ENCODE measurements around the gene UROS.
A peak's percentile ranks its signal among the peaks of the same experiment; 100 is the strongest.

The UROS gene

DNA sequence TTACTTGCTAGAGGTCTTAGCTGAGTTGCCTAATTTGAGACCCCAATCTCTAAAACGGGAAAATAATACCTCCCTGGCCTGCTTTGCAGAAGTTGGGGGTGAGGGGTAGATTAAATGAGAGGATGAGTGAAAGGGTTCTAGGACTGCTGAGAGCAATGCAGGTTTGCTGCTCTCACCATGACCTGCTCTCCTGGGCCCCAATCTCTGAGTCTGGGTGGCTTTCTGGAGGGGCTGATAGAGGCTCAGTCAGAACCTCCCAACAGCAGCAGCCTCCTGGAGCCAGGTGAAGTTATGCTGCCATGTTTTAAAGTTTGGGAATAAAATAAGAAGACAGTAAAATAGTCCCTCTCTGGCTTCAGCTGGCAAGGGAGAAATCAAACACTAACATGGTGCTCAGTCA is 7.3 kb downstream of the UROS start:
- no peak overlapping the region for H3K27ac ChIP-seq
- TF ChIP-seq, protein P1, sequence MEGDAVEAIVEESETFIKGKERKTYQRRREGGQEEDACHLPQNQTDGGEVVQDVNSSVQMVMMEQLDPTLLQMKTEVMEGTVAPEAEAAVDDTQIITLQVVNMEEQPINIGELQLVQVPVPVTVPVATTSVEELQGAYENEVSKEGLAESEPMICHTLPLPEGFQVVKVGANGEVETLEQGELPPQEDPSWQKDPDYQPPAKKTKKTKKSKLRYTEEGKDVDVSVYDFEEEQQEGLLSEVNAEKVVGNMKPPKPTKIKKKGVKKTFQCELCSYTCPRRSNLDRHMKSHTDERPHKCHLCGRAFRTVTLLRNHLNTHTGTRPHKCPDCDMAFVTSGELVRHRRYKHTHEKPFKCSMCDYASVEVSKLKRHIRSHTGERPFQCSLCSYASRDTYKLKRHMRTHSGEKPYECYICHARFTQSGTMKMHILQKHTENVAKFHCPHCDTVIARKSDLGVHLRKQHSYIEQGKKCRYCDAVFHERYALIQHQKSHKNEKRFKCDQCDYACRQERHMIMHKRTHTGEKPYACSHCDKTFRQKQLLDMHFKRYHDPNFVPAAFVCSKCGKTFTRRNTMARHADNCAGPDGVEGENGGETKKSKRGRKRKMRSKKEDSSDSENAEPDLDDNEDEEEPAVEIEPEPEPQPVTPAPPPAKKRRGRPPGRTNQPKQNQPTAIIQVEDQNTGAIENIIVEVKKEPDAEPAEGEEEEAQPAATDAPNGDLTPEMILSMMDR (conservative IDR thresholded peaks at IDR 0.05), result no peak

DNA sequence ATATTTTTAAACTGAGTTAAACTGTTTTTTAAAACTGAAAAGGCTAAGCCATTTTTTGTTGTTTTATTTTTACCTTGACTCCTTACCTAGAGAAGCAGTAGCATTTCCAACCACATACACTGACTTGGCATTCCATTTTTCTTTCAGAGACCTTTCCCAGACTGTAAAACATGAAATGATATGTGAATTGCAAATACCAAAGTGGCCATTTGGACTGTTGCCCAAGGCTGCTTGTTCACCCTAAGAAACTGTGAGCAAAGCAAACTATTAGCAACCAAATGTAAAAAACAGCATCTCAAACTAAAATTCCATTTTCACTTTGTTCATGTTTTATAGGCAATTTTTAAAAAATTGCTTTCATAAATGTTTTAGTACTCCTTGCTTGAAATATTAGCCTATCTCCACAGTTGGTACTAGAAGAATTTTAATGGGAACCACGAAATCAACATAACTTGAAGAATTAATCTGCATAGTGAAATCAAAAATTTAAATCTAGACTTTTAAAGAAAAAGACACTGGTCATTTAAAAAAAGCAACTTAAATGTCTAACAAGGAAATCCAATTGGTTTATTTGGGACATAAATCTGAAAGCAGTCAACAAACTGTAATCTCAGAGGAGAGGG is 10.8 kb downstream of the UROS start:
- TF ChIP-seq, protein P1 (conservative IDR thresholded peaks at IDR 0.05), result no peak
- H3K27ac ChIP-seq, result no peak overlapping the region

DNA sequence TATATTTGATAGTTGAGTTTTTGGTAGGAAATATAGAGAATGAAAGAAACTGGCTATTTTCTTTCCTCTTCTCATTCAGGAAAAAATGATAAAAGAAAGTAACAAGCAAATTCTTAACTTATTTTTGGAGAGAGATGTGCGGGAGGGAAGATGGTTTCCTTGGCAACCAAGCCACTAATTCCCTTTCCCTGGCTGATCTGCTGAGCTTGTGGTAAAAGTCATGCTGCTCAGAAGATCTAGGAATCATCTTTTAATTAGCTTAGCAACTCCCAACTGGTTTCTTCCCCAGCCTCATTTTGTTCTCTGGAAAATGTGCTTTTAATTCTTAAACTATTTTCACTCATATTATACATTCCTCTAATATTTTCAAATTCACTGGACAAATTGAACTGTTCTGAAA is 11.8 kb downstream of the UROS start:
- TF ChIP-seq, protein P1 (conservative IDR thresholded peaks at IDR 0.05), result no peak
- H3K27ac ChIP-seq, result no peak overlapping the region

DNA sequence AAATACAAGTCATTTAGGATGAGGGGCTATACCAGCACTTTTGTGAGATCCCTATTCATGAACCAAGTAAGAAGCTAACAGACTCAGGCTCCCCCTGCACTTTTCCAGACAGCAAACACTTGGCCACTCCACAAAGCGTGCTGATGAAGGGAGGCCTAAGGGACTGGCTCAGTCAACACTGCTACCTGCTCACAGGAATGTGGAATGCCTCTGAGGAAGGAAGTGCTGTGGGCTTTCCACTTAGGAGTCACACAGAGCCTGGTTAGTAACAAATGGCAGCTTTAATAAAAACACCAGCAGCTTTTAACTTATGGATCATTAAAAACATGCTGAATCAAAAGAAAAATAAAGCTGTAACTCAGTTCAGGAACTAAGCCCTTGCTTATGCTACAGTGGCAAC is 15.0 kb downstream of the UROS start:
- H3K27ac ChIP-seq, result peak overlapping the region; percentile 29; the same call in 1 of the 2 replicates
- TF ChIP-seq, protein P1 (conservative IDR thresholded peaks at IDR 0.05), result no peak

DNA sequence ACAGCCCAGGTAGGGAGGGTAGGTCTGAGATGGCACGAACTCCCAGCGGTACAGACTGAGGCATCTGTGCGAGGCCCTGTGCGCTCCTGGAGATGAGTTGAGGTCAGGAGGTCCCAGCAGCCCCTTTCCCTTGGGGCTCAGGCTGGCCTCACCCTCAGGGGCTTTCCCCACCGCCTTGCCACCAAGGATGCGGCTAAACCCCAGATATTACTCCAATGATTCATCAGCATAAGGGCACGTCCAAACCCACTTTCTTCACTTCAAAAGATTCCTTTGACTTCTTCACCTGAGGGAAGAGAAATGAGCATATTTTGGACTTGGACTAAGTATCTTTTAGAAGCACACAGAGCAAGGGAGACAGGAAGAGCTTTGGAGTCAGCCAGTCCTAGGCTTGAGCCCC is 20.3 kb downstream of the UROS start:
- H3K27ac ChIP-seq, result no peak overlapping the region
- TF ChIP-seq, protein P1 (conservative IDR thresholded peaks at IDR 0.05), result no peak

DNA sequence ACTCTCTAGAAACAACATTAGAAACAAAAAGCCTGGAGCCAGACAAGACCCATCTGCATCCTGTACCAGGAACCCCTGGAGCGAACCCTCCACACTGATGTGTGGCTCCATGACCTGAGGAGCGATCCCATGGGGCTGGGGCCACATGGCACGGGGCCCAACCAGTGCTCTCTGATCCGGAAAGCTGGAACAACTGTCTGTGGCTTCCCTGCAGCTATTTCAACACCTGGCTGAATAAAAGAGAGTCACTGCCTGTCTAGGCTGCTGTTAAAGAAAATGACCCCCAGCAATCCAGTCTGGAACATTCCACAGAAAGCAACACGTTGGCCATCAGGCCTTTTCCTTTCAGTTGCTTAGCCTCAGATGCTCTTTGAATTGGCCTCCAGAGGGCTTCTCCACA is 20.9 kb downstream of the UROS start:
- no peak overlapping the region for H3K27ac ChIP-seq
- TF ChIP-seq, protein P1 (conservative IDR thresholded peaks at IDR 0.05), result no peak

DNA sequence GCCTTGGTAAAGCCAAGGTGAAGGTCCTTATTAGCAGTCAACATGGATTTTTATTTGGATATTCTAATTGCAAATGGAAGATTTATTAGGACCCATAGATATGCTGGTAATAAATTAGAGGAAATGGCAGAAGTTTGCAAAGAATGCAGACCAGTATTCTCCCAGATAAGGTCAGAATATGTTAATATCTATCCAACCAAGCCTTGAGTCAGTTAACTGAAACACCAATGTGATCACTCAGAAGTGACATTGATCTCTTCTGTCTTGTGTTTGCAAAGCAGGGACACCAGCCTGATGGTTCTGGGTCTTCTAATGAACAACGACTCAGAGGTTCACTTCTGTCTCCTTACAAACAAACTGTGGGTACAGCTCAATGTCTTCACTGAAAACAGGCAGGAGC is 21.5 kb downstream of the UROS start:
- H3K27ac ChIP-seq, result no peak overlapping the region
- TF ChIP-seq, protein P1 (conservative IDR thresholded peaks at IDR 0.05), result no peak

All from VCaP (cell line).